ENCODE measurements around the gene OR2G2. TPM values are rescaled to one million over a fixed set of nuclear protein-coding genes. Genes with fewer than 3 reads are reported as not detected.

Gene OR2G2
- not detected in 2 replicates for total RNA-seq

GRCh38 chr1:247588060-247588459 is at the start of gene OR2G2:
OR2G2 (plus strand) TSS chr1:247588360; CDS start chr1:247588360, 0 bp downstream.

GRCh38 chr1:247548769-247549182 is 39.4 kb upstream of the OR2G2 start, which contains the start of gene GCSAML:
GCSAML (plus strand) TSS chr1:247549134; CDS start chr1:247549192, 58 bp downstream.

GRCh38 chr1:247605286-247605685 is 17.1 kb downstream of the OR2G2 start, which contains the start of gene OR2G3:
OR2G3 (plus strand) TSS chr1:247605586; CDS start chr1:247605586, 0 bp downstream.

Small RNAs within 50 kb of the gene (small RNA-seq; reads per million reads assigned to genes)
- gene RF00026: not detected

Other genes with a start within 250 kb of the OR2G2 start
- not detected in 2 replicates for gene NLRP3, start 172.2 kb upstream of the OR2G2 start, total RNA-seq
- gene OR2B11, start 130.3 kb upstream of the OR2G2 start, total RNA-seq: not detected in 2 replicates
- not detected in 2 replicates for gene OR2C3, start 51.9 kb upstream of the OR2G2 start, total RNA-seq
- gene GCSAML, start 39.2 kb upstream of the OR2G2 start, total RNA-seq: not detected in 2 replicates
- not detected in 2 replicates for gene OR2G3, start 17.2 kb downstream of the OR2G2 start, total RNA-seq
- not detected in 2 replicates for gene OR13G1, start 91.4 kb downstream of the OR2G2 start, total RNA-seq
- gene OR6F1, start 128.3 kb downstream of the OR2G2 start, total RNA-seq: not detected in 2 replicates
- not detected in 2 replicates for gene OR14K1, start 150.3 kb downstream of the OR2G2 start, total RNA-seq
- gene OR14A2, start 159.8 kb downstream of the OR2G2 start, total RNA-seq: not detected in 2 replicates
- not detected in 2 replicates for gene OR1C1, start 172.2 kb downstream of the OR2G2 start, total RNA-seq
- not detected in 2 replicates for gene OR14A16, start 235.8 kb downstream of the OR2G2 start, total RNA-seq